ENCODE results near the gene SYK.

DNA sequence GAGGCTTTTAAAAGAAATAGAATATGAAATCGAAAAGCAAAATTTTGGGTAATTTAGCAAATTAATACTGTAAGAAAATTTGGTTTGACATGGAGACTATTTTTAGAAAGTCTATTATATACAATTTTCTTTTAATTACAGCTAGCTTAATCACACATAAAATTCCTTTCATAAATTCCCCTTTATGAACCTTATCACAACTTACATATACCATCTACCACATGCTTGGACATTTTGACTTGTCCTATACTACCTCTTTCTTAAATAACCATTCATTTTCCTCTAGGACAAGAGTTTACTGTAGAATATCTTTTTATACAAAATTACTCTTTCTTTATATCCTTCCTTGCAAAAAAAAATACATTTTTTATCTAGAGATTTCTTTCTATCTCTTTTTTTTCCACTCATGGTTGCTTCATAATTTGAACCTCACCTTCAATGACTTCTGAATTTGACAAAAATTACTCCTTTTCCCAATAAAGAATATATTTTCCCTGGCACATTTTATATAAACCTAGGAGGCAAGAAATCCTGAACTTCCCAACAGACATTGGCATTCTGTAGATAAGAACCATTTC is 34.0 kb upstream of the SYK start:
- TF ChIP-seq, protein P1, sequence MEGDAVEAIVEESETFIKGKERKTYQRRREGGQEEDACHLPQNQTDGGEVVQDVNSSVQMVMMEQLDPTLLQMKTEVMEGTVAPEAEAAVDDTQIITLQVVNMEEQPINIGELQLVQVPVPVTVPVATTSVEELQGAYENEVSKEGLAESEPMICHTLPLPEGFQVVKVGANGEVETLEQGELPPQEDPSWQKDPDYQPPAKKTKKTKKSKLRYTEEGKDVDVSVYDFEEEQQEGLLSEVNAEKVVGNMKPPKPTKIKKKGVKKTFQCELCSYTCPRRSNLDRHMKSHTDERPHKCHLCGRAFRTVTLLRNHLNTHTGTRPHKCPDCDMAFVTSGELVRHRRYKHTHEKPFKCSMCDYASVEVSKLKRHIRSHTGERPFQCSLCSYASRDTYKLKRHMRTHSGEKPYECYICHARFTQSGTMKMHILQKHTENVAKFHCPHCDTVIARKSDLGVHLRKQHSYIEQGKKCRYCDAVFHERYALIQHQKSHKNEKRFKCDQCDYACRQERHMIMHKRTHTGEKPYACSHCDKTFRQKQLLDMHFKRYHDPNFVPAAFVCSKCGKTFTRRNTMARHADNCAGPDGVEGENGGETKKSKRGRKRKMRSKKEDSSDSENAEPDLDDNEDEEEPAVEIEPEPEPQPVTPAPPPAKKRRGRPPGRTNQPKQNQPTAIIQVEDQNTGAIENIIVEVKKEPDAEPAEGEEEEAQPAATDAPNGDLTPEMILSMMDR (IDR thresholded peaks at IDR 0.05) = no peak
- no peak for TF ChIP-seq POLR2A (IDR thresholded peaks at IDR 0.05)
